BE2C (cell line): ENCODE measurements around the gene SRD5A2.

Source experiments
- DNase-seq: peaks from one replicate; pipeline ENCODE4 v3.0.0-alpha.2; 2020
- H3K27me3 ChIP-seq: fragments of 250-450 bp; sonication (Bioruptor Pico); 2 replicates; pipeline ENCODE4 v1.5.1; 2020; ENCODE audit warnings: mild to moderate bottlenecking
- H3K36me3 ChIP-seq: fragments of 250-450 bp; sonication (Bioruptor Pico); 2 replicates; pipeline ENCODE4 v1.5.1; 2020; ENCODE audit warnings: mild to moderate bottlenecking
- H3K4me1 ChIP-seq: fragments of 250-450 bp; sonication (Bioruptor Pico); 2 replicates; pipeline ENCODE4 v1.5.1; 2020
- H3K4me3 ChIP-seq: 2 replicates; pipeline ENCODE4 v1.5.1; 2011; ENCODE audit warnings: low read depth, low read length
- H3K9me3 ChIP-seq: fragments of 250-450 bp; sonication (Bioruptor Pico); 2 replicates; pipeline ENCODE4 v1.5.1; 2020
- TF ChIP-seq, protein P1 (sequence below): IDR thresholded peaks from 2 replicates; pipeline ENCODE4 v1.5.1; 2012; ENCODE audit warnings: mild to moderate bottlenecking, low read depth, low read length

SRD5A2 gene

DNA sequence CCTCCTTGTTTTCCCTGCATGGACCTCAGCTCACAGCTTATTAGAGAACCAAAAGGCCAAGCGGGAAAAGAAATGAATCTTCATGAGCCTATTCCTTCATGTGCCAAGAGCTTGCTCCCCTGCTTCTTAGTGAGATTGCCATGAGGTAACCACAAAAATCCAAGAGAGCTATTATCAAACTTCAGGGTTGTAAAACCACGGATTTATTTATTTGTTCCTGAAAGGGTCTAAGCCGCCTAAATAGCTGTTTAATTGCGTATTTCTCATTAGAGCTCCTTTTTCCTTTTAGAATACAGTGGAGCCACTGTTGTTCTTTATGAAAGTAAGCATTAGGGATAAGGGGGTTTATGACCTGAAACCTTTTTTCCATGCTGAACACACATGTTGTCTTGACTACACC lies 58.0 kb downstream of the SRD5A2 start:
- TF ChIP-seq, protein P1, sequence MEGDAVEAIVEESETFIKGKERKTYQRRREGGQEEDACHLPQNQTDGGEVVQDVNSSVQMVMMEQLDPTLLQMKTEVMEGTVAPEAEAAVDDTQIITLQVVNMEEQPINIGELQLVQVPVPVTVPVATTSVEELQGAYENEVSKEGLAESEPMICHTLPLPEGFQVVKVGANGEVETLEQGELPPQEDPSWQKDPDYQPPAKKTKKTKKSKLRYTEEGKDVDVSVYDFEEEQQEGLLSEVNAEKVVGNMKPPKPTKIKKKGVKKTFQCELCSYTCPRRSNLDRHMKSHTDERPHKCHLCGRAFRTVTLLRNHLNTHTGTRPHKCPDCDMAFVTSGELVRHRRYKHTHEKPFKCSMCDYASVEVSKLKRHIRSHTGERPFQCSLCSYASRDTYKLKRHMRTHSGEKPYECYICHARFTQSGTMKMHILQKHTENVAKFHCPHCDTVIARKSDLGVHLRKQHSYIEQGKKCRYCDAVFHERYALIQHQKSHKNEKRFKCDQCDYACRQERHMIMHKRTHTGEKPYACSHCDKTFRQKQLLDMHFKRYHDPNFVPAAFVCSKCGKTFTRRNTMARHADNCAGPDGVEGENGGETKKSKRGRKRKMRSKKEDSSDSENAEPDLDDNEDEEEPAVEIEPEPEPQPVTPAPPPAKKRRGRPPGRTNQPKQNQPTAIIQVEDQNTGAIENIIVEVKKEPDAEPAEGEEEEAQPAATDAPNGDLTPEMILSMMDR: no peak
- DNase-seq: no peak
- Histone ChIP-seq H3K4me1 (no peaks in the 10 kb centered on the region), H3K9me3 (no peaks in the 10 kb centered on the region), H3K36me3 (no peaks in the 10 kb centered on the region), H3K4me3 (no peak overlapping the region), H3K27me3 (peaks cover 5% of the 10 kb centered on the region; the same call in 1 of the 2 replicates)

DNA sequence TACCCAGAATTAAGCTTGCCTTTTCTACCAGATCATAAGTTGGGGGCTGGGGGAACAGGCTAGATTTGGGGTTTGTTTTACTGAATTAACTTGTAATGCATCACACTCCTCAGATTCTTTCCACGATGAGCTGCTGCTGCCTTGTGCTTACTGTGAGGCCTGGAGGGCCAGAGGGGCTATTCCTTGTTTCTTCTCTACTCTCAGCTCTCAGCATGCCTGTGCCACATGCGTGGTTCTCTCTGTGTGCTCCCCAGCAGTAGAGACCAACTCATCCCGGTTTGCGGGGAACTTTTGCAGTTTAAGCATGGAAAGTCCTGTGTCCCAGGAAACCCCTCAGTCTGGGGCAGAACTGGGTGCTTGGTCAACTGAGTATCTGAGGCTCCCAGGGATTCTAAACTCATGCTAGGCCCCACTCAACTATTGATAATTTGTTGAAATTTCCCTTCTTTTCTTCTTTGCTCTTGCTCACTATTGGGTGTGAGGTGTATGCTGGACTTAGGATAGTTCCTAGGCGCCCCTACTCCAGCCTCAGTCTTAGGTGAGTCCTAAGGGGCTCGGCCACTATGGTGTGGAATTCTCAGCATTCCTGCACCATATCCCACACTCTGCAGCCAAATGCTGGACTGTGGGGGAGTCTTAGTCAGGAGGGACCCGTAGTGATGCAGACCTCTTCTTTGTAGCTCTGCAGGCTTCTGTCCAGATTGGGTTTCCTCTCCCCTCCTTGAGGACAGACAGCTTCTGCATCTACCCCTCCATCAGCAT lies 63.1 kb downstream of the SRD5A2 start:
- H3K27me3 ChIP-seq: no peaks in the 10 kb centered on the region; the same call in 1 of the 2 replicates
- TF ChIP-seq, protein P1: no peak
- no peaks in the 10 kb centered on the region for H3K4me1 ChIP-seq
- H3K4me3 ChIP-seq: no peak overlapping the region
- no peaks in the 10 kb centered on the region for H3K9me3 ChIP-seq
- H3K36me3 ChIP-seq: no peaks in the 10 kb centered on the region
- no peak for DNase-seq

DNA sequence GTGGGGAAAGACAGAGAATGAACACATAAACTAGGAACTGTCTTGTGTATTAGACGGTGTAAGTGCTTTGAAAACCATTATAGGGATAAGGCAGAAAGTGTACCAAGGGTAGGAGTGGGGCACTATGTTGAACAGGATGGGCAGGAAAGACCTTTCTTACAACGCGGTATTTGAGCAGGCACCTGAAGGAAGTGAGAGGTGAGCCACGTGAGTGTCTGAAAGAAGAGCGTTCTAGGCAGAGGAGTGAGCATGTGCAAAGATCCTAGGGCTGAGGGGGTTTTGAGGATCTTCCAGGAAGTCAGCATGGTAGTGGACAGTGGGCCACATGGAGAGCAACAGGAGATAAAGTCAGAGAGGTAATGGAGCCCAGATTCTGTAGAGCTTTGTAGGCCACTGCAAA lies 65.2 kb downstream of the SRD5A2 start:
- Histone ChIP-seq H3K36me3 (no peaks in the 10 kb centered on the region), H3K9me3 (no peaks in the 10 kb centered on the region), H3K27me3 (no peaks in the 10 kb centered on the region), H3K4me3 (no peak overlapping the region), H3K4me1 (no peaks in the 10 kb centered on the region)
- TF ChIP-seq, protein P1: no peak
- DNase-seq: no peak

DNA sequence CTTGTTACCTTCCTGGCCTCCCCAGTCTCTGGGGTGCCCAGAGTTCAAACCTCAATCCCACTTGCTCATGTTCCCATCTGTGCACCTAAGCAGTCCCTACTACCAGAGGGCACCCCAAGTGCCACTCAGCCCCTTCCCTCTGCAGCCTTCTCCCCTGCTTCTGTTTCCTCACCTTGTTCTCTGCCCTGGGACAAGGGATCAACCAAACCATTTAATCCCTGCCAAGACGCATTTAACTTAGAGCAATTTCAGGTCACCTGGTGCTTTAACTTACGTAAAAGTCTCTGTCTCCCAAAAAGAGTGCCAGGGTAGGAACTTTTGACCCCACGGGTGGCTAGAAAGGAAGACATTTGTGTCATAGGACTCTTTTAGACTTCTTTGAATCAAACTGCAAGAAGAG lies 67.2 kb downstream of the SRD5A2 start:
- no peak for DNase-seq
- Histone ChIP-seq H3K4me3 (no peak overlapping the region), H3K36me3 (no peaks in the 10 kb centered on the region), H3K9me3 (no peaks in the 10 kb centered on the region), H3K27me3 (no peaks in the 10 kb centered on the region), H3K4me1 (no peaks in the 10 kb centered on the region)
- TF ChIP-seq, protein P1: no peak

DNA sequence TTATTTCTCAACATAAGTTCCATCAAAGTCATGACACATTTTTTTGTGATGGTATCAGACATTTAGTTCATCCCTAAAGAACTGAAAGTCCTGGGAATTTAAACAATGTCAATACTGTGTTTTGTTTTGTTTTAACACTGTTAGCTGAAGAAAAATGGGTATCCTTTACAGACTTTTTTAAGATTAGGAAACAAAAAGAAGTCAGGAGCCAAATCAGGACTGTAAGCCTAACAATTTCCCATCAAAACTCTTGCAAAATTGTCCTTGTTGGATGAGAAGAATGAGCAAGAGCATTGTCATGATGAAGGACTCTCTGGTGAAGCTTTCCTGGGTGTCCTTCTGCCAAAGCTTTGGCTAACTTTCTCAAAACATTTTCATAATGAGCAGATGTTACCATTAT lies 69.4 kb downstream of the SRD5A2 start:
- H3K4me1 ChIP-seq: no peaks in the 10 kb centered on the region
- H3K27me3 ChIP-seq: no peaks in the 10 kb centered on the region
- no peaks in the 10 kb centered on the region for H3K9me3 ChIP-seq
- no peaks in the 10 kb centered on the region for H3K36me3 ChIP-seq
- H3K4me3 ChIP-seq: no peak overlapping the region
- TF ChIP-seq, protein P1: no peak
- DNase-seq: no peak

DNA sequence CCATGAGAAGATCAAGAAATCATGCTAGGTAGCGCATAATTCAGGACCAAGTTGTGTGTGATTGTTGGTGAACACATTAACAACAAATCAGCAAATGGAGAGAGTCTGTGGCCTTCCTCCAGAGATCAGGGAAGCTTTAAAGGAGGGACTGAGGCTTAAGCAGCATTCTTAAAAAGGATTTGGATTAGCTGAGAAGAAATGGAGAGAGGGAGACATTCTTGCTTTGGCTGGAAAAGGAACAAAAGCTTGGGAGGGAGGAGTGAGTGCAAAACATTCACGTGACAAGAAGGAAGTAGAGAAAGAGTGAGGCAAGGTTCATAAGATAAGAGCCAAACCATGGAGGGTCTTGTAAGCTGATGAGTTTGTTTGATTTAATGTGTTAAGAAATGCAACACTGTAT lies 75.6 kb downstream of the SRD5A2 start:
- TF ChIP-seq, protein P1: no peak
- Histone ChIP-seq H3K27me3 (no peaks in the 10 kb centered on the region), H3K4me3 (no peak overlapping the region), H3K36me3 (no peaks in the 10 kb centered on the region), H3K4me1 (no peaks in the 10 kb centered on the region), H3K9me3 (no peaks in the 10 kb centered on the region)
- no peak for DNase-seq
